HG03159 (cell line): ENCODE results near the gene LRRC53.

Experiments
- ATAC-seq: cut with Tn5 transposase; IDR thresholded peaks from one replicate; pipeline ENCODE4 v1.9.1; 2021; ENCODE audit warnings: mild to moderate bottlenecking, moderate library complexity; ENCODE audit not compliant: unreplicated experiment

The LRRC53 gene

GRCh38 chr1:74498901-74499300 is 13.5 kb downstream of the LRRC53 start:
- no peak for ATAC-seq

- no peak for ATAC-seq
Measured at GRCh38 chr1:74496669-74497068, 15.7 kb downstream of the LRRC53 start.

DNA sequence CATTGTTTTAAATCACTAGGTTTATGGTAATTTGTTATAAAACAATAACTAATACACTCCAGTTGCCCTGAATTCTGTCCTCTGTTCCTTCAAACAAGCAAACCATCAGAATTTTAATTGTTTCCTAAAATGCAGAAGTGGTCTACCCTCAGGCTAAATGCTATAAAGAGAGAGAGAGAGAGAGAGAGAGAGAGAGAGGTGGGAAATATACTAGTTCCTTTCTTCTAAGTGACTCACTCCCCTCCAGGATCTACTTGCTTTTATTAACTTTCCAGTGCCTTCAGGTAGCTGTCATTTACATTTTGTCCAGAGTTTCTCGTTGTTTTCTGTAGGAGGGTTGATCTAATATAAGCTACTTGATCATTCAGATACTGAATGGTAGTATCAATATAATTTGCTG is 26.4 kb downstream of the LRRC53 start:
- ATAC-seq = no peak

GRCh38 chr1:74485622-74486021 is 26.8 kb downstream of the LRRC53 start:
- ATAC-seq = no peak

DNA sequence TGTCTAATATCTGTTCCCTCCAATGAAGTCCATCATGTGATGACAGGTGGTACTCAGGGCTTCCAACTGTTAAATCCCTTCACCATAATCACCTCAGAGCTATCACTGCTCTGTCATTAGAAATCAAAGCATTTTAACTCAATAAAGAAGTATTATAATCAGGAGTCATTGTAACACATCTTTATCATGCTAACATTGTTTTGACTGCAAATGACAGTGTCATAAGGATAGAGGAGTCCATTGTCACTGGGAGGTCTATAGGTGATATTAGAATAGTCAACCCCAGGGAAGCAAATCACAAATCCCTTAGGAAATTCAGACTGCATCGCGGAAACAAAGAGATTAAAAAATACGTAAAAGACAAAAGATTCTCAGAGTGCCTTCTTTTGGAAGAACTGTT is 30.8 kb downstream of the LRRC53 start:
- no peak for ATAC-seq

- no peak for ATAC-seq
Measured at GRCh38 chr1:74480068-74480467, 32.3 kb downstream of the LRRC53 start.

DNA sequence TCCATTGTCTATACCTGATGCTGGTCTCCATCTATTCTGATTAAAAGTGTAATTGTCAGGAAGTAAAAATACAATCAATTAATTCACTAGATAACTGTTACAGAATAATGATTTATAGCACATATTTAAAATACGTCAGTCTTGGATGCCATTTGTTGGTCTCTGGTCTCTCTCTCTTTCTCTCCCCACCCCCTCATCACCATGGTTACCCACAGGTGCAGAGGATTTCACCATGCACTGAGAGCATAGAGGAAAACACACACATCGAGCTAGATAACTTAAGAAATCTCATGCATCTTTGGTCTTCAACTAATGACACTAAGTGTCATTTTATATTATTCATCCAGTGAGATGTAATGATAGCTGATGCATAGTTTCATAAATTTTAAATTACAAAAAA is 33.4 kb downstream of the LRRC53 start:
- no peak for ATAC-seq

GRCh38 chr1:74474585-74474984 is 37.8 kb downstream of the LRRC53 start:
- no peak for ATAC-seq

DNA sequence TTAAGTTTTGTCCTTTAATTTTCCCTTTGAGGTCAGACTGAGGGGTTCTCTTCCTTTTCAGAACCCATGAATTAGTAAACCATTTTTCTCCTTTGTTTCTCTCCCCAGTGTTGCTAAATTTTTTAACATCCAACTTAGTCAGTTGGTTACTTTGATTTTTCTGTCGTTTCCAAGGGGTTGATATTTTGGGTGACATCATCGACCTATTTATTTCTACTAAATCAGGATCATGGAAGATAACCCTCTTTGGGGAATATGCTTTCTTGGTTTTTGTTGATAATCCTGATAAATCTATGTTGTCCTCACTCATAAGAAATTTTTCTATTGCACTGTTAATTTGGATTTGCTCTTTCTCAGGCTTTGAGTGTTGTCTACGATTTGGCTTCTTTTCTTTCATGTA is 40.9 kb downstream of the LRRC53 start:
- no peak for ATAC-seq

- no peak for ATAC-seq
Measured at GRCh38 chr1:74470936-74471335, 41.5 kb downstream of the LRRC53 start.

GRCh38 chr1:74470251-74470650 is 42.2 kb downstream of the LRRC53 start:
- ATAC-seq = no peak

GRCh38 chr1:74468982-74469603 is 43.3 kb downstream of the LRRC53 start:
- peak; percentile 61 for ATAC-seq

GRCh38 chr1:74467786-74468377 is 44.5 kb downstream of the LRRC53 start:
- no peak for ATAC-seq

DNA sequence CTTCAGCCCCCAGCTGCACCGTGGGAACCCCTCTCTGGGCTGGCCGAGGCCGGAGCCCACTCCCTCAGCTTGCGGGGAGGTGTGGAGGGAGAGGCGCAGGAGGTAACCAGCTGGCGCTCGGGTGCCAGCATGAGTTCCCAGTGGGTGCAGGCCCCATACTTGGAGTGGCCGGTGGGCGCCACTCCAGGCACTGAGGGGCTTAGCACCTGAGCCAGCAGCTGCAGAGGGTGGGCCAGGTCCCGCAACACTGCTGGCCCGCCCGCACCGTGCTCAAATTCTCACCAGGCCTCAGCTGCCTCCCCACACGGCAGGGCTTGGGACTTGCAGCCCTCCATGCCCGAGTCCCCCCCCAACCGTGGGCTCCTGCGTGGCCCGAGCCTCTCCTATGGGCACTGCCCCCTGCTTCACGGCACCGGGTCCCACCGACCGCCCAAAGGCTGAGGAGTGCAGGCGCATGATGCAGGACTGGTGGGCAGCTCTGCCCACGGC is 47.2 kb downstream of the LRRC53 start:
- no peak for ATAC-seq

- no peak for ATAC-seq
Measured at GRCh38 chr1:74464037-74464436, 48.4 kb downstream of the LRRC53 start.

DNA sequence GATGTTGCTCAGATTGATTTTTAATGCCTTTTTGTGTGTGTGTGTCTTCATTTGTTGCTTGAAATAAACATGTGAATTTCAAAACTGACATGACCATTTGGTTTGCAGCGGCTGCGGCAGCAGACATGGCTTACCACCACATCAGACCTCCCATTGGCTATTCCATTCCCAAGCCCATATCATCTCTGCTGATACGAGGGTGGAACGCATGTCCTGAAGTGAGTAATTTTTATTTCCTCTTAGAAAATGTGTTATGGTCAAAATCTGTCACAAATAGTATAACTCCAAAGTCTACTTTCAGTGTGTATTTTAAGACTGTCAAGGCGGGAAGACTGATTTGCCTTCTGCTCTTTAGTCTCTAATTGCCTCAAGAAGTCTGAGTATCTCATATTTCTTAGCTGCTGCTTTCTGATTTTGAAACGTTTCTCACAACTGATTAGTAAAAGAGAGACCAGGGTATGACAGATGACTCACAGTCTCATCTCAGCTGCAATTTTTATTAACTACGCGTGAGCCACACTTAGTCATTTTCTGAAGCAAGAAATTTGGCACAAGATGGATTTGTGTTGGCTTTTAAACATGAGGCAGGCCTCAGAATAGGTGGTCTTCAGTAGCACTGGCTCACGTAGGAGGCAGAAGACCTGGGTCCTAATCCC is 49.0 kb downstream of the LRRC53 start:
- ATAC-seq = peak; percentile 68

DNA sequence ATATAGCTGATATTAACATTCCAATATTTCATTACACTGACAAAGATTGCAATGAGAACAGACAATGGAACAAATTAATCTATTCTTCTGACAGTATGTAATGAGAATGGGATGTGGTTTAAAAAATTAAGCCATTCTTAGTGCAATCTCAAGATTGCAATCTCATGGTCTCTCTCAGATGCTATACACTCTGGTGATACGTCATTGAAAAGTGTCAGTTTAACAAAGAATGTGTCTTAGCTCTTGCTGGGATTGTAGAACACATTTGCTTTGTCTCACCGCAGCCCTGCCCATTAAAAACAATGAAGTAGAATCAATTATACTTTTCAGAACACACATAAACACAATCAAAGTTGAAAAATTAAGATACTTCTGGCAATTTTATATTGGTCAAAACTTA is 55.2 kb downstream of the LRRC53 start:
- no peak for ATAC-seq

GRCh38 chr1:74455390-74455789 is 57.0 kb downstream of the LRRC53 start:
- no peak for ATAC-seq

DNA sequence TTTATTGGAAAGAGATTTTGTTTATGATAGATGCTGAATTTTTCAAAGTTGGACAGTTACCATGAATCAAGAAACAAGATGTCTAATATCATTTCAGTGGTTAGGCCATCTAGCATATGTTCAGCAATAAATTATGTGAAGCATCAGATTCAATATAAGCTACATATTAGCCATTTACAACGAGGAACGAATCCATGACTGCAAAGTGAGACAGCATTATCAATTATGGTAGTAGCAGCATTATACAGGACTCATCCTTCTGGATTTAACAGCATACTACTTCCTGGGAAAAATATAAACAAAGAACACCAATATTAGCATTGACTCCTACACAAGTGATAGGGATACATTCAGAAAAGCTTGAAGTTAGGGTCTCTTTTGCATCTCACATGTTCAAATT is 59.1 kb downstream of the LRRC53 start:
- no peak for ATAC-seq

DNA sequence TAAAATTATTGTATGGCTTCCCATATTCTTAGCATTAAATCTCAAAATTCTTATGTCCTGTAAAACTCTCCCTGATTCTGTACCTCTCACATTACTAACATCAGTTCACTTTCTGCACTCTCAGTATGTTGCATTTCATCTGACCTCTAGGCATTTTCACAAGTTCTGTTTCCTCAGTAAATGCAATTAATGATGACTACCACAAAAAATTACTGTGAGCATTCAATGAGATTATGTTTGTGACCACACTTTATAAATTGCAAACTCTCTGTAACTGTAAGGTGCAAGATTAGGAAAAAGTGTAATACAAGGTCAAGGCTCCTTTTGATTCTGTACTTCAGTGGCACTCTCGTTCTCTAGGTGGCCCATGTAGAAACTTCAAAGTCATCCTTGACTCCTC is 60.4 kb downstream of the LRRC53 start:
- ATAC-seq = no peak

- no peak for ATAC-seq
Measured at GRCh38 chr1:74437035-74437434, 75.4 kb downstream of the LRRC53 start.

DNA sequence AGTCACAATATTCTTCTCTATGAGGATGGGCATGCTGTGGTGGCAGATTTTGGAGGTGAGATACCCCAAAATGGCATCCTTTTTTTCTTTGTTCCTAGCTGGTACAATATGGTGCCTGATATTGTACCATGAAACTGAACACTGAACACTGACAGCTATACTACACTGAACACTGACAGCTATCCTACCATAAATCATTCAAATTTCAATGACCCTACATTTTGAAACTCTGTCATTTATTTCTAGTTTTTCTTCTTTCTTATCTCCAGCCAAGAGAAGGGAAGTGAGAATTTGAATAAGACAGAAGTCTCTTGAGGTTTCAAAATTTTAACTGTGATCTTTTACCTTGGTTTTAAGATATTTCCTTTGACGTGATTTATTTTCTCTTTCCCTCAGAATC is 76.3 kb downstream of the LRRC53 start:
- ATAC-seq = no peak
